GM12873 (cell line): ENCODE measurements around the gene MADCAM1.

Source experiments
- CTCF ChIP-seq: IDR thresholded peaks from 2 replicates; pipeline ENCODE4 v1.5.1; 2012; ENCODE audit warnings: low read depth, mild to moderate bottlenecking, moderate library complexity, low read length, control low read depth; ENCODE audit not compliant: insufficient read depth; ENCODE audit errors: missing control alignments

The MADCAM1 gene

GRCh38 chr19:495081-495401, 1.2 kb upstream of the MADCAM1 start:
- TF ChIP-seq CTCF: no peak

GRCh38 chr19:495402-496111, 729 bp upstream of the MADCAM1 start:
- TF ChIP-seq CTCF: peak; percentile 67

- TF ChIP-seq CTCF: no peak
These were observed 700 bp downstream of the MADCAM1 start for GRCh38 chr19:496986-497385.

GRCh38 chr19:497491-497868, 1.2 kb downstream of the MADCAM1 start:
- no peak for TF ChIP-seq CTCF

- TF ChIP-seq CTCF: no peak
These were observed 1.7 kb downstream of the MADCAM1 start for GRCh38 chr19:497869-498510.

GRCh38 chr19:498511-498891, 2.2 kb downstream of the MADCAM1 start:
- no peak for TF ChIP-seq CTCF

- TF ChIP-seq CTCF: no peak
These were observed 2.8 kb downstream of the MADCAM1 start for GRCh38 chr19:498977-499623.
